ENCODE results near the gene TARP.
A peak's percentile ranks its signal among the peaks of the same experiment; 100 is the strongest.

TARP gene

GRCh38 chr7:38321515-38321944 is 48.1 kb upstream of the TARP start:
- Histone ChIP-seq H4K20me1 (ENCODE audit: insufficient read depth, low read length) (no peaks in the 10 kb centered on the region), H3K9ac (ENCODE audit: low read length) (no peak overlapping the region), H2AFZ (ENCODE audit: low read depth, low read length) (no peak overlapping the region), H3K4me1 (ENCODE audit: low read length) (no peaks in the 10 kb centered on the region), H3K27me3 (ENCODE audit: low read depth, low read length) (peaks cover 4% of the 10 kb centered on the region; the same call in 1 of the 2 replicates), H3K27ac (ENCODE audit: low read length) (no peak overlapping the region), H3K36me3 (replicated peaks; ENCODE audit: low read depth, low read length) (no peaks in the 10 kb centered on the region), H3K79me2 (ENCODE audit: low read length) (no peaks in the 10 kb centered on the region), H3K9me3 (ENCODE audit: insufficient read depth, low read length) (no peaks in the 10 kb centered on the region), H3K4me2 (ENCODE audit: low read length) (no peak overlapping the region), H3K4me3 (ENCODE audit: low read length) (no peak overlapping the region)
- TF ChIP-seq CTCF (IDR thresholded peaks at IDR 0.05; ENCODE audit: low read depth, low read length) (no peak), EZH2phosphoT487 (IDR thresholded peaks at IDR 0.05; ENCODE audit: low read depth) (no peak)

GRCh38 chr7:38321050-38321449 is 47.6 kb upstream of the TARP start:
- H3K4me2 ChIP-seq (ENCODE audit: low read length): no peak overlapping the region
- no peak overlapping the region for H3K9ac ChIP-seq (ENCODE audit: low read length)
- no peaks in the 10 kb centered on the region for H3K36me3 ChIP-seq (replicated peaks; ENCODE audit: low read depth, low read length)
- H2AFZ ChIP-seq (ENCODE audit: low read depth, low read length): no peak overlapping the region
- H3K27ac ChIP-seq (ENCODE audit: low read length): no peak overlapping the region
- H3K4me1 ChIP-seq (ENCODE audit: low read length): no peaks in the 10 kb centered on the region
- no peaks in the 10 kb centered on the region for H4K20me1 ChIP-seq (ENCODE audit: insufficient read depth, low read length)
- no peak overlapping the region for H3K4me3 ChIP-seq (ENCODE audit: low read length)
- no peaks in the 10 kb centered on the region for H3K9me3 ChIP-seq (ENCODE audit: insufficient read depth, low read length)
- H3K79me2 ChIP-seq (ENCODE audit: low read length): no peaks in the 10 kb centered on the region
- TF ChIP-seq EZH2phosphoT487 (IDR thresholded peaks at IDR 0.05; ENCODE audit: low read depth) (no peak), CTCF (IDR thresholded peaks at IDR 0.05; ENCODE audit: low read depth, low read length) (no peak)
- H3K27me3 ChIP-seq (ENCODE audit: low read depth, low read length): peaks cover 4% of the 10 kb centered on the region; the same call in 1 of the 2 replicates

- H3K79me2 ChIP-seq (ENCODE audit: low read length): no peaks in the 10 kb centered on the region
- H3K4me2 ChIP-seq (ENCODE audit: low read length): no peak overlapping the region
- no peak overlapping the region for H3K9ac ChIP-seq (ENCODE audit: low read length)
- H3K9me3 ChIP-seq (ENCODE audit: insufficient read depth, low read length): no peaks in the 10 kb centered on the region
- H2AFZ ChIP-seq (ENCODE audit: low read depth, low read length): no peak overlapping the region
- H3K27me3 ChIP-seq (ENCODE audit: low read depth, low read length): peaks cover 4% of the 10 kb centered on the region; the same call in 1 of the 2 replicates
- TF ChIP-seq EZH2phosphoT487 (IDR thresholded peaks at IDR 0.05; ENCODE audit: low read depth) (no peak), CTCF (IDR thresholded peaks at IDR 0.05; ENCODE audit: low read depth, low read length) (no peak)
- no peaks in the 10 kb centered on the region for H3K36me3 ChIP-seq (replicated peaks; ENCODE audit: low read depth, low read length)
- no peak overlapping the region for H3K27ac ChIP-seq (ENCODE audit: low read length)
- no peak overlapping the region for H3K4me3 ChIP-seq (ENCODE audit: low read length)
- no peaks in the 10 kb centered on the region for H4K20me1 ChIP-seq (ENCODE audit: insufficient read depth, low read length)
- H3K4me1 ChIP-seq (ENCODE audit: low read length): no peaks in the 10 kb centered on the region
These were observed 46.4 kb upstream of the TARP start for GRCh38 chr7:38319873-38320272.

- no peak overlapping the region for H3K4me3 ChIP-seq (ENCODE audit: low read length)
- H3K4me1 ChIP-seq (ENCODE audit: low read length): no peaks in the 10 kb centered on the region
- H2AFZ ChIP-seq (ENCODE audit: low read depth, low read length): no peak overlapping the region
- no peaks in the 10 kb centered on the region for H3K79me2 ChIP-seq (ENCODE audit: low read length)
- H3K9me3 ChIP-seq (ENCODE audit: insufficient read depth, low read length): no peaks in the 10 kb centered on the region
- no peaks in the 10 kb centered on the region for H3K36me3 ChIP-seq (replicated peaks; ENCODE audit: low read depth, low read length)
- H3K27me3 ChIP-seq (ENCODE audit: low read depth, low read length): peaks cover 2% of the 10 kb centered on the region; the same call in 1 of the 2 replicates
- no peak overlapping the region for H3K4me2 ChIP-seq (ENCODE audit: low read length)
- H3K9ac ChIP-seq (ENCODE audit: low read length): no peak overlapping the region
- no peaks in the 10 kb centered on the region for H4K20me1 ChIP-seq (ENCODE audit: insufficient read depth, low read length)
- TF ChIP-seq CTCF (IDR thresholded peaks at IDR 0.05; ENCODE audit: low read depth, low read length): peak; percentile 73
- no peak for TF ChIP-seq EZH2phosphoT487 (IDR thresholded peaks at IDR 0.05; ENCODE audit: low read depth)
- no peak overlapping the region for H3K27ac ChIP-seq (ENCODE audit: low read length)
These were observed 45.5 kb upstream of the TARP start for GRCh38 chr7:38318803-38319416.

Measured in OCI-LY3 (cell line).